ENCODE measurements around the gene MAN1C1.

DNA sequence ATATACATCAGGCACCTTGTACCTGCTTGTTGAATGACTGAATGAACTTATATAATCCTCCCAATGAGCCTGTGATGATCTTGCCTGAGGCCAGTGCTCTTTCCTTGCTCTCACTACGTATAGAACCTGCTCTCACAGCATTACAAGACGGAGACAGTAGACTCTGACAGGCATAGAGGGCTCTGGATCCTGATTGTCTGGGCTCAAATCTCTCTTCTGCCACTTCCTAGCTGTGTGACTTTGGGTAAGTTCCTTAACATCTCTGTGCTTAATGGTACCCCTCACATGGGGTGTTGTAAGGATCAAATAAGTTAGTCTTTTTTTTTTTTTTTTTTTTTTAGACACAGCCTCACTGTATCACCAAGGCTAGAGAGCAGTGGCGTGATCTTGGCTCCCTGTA lies 4.2 kb upstream of the MAN1C1 start:
- TF ChIP-seq POLR2A (IDR thresholded peaks at IDR 0.05; ENCODE audit: low read depth, low read length) (no peak), POLR2AphosphoS5 (IDR thresholded peaks at IDR 0.05; ENCODE audit: low read depth, low read length) (no peak)

All from GM12891 (cell line).